Neural cell (in vitro differentiated cells): ENCODE measurements around the gene PPFIBP2. TPM values are rescaled to one million over a fixed set of nuclear protein-coding genes. Genes with fewer than 3 reads are reported as not detected.
A peak's percentile ranks its signal among the peaks of the same experiment; 100 is the strongest.

ENCODE experiments used
- H2AFZ ChIP-seq: fragments of 200-600, 300-800 bp; sonication (generic), shearing (Covaris generic); 2 replicates; pipeline ENCODE4 v1.6.0; 2014; ENCODE audit warnings: low read depth, mild to moderate bottlenecking, antibody characterized with exemption, low read length, moderate library complexity
- H3F3A ChIP-seq: fragments of 200-600 bp; shearing (Covaris generic); 2 replicates; pipeline ENCODE4 v1.6.1; 2016; ENCODE audit warnings: mild to moderate bottlenecking, moderate library complexity, mixed read lengths, antibody characterized with exemption, low read length; ENCODE audit not compliant: insufficient read depth, poor library complexity, severe bottlenecking
- H3K27ac ChIP-seq: fragments of 200-600, 300-800 bp; sonication (generic), shearing (Covaris generic); 2 replicates; pipeline ENCODE4 v1.5.1; 2014; ENCODE audit warnings: mild to moderate bottlenecking, low read length, moderate library complexity
- H3K27me3 ChIP-seq: fragments of 300-800, 200-600 bp; sonication (generic), shearing (Covaris generic); 2 replicates; pipeline ENCODE4 v1.6.0; 2014; ENCODE audit warnings: mild to moderate bottlenecking, low read depth, low read length, moderate library complexity; ENCODE audit not compliant: insufficient read depth
- H3K36me3 ChIP-seq: fragments of 300-800, 200-600 bp; sonication (generic), shearing (Covaris generic); 2 replicates; pipeline ENCODE4 v1.5.1; 2014; ENCODE audit warnings: mild to moderate bottlenecking, antibody characterized with exemption, low read length, moderate library complexity; ENCODE audit not compliant: insufficient read depth
- H3K4me2 ChIP-seq: fragments of 300-800, 200-600 bp; sonication (generic), shearing (Covaris generic); 2 replicates; pipeline ENCODE4 v1.6.0; 2014; ENCODE audit warnings: mild to moderate bottlenecking, low read length
- H3K4me3 ChIP-seq: fragments of 300-800, 200-600 bp; sonication (generic), shearing (Covaris generic); 2 replicates; pipeline ENCODE4 v1.5.1; 2014; ENCODE audit warnings: mild to moderate bottlenecking, low read length, moderate library complexity
- H3K79me2 ChIP-seq: fragments of 200-600 bp; shearing (Covaris generic); replicated peaks from 2 replicates; pipeline ENCODE4 v1.6.0; 2014; ENCODE audit warnings: mild to moderate bottlenecking, low read length, moderate library complexity; ENCODE audit not compliant: insufficient read depth
- H3K9ac ChIP-seq: fragments of 300-800, 200-600 bp; sonication (generic), shearing (Covaris generic); 2 replicates; pipeline ENCODE4 v1.6.1; 2016; ENCODE audit warnings: mild to moderate bottlenecking, low read length, mixed read lengths
- H3K9me2 ChIP-seq: fragments of 200-600 bp; shearing (Covaris generic); 2 replicates; pipeline ENCODE4 v1.6.1; 2016; ENCODE audit warnings: mild to moderate bottlenecking, low read length, mixed read lengths; ENCODE audit not compliant: insufficient read depth
- H3K9me3 ChIP-seq: fragments of 200-600, 300-800 bp; sonication (generic), shearing (Covaris generic); 2 replicates; pipeline ENCODE4 v1.6.1; 2016; ENCODE audit warnings: mild to moderate bottlenecking, mixed run types, low read length, moderate library complexity, mixed read lengths
- H4K20me1 ChIP-seq: fragments of 200-600 bp; shearing (Covaris generic); 2 replicates; pipeline ENCODE4 v1.6.1; 2016; ENCODE audit warnings: mild to moderate bottlenecking, mixed run types; ENCODE audit not compliant: insufficient read depth
- CTCF ChIP-seq: fragments of 450-650 bp; IDR thresholded peaks from 2 replicates; pipeline ENCODE4 v1.5.1; 2014; ENCODE audit warnings: antibody characterized with exemption, mild to moderate bottlenecking, moderate library complexity; ENCODE audit not compliant: poor library complexity, severe bottlenecking
- EP300 ChIP-seq: fragments of 450-650 bp; conservative IDR thresholded peaks from 2 replicates; pipeline ENCODE4 v1.6.1; 2014; ENCODE audit warnings: antibody characterized with exemption, mild to moderate bottlenecking, moderate library complexity; ENCODE audit not compliant: poor library complexity, severe bottlenecking
- EZH2 ChIP-seq: fragments of 200-600, 300-800 bp; shearing (Covaris generic), sonication (generic); IDR thresholded peaks from 2 replicates; pipeline ENCODE4 v1.6.1; 2014; ENCODE audit warnings: antibody characterized with exemption, low read length, borderline replicate concordance, mild to moderate bottlenecking; ENCODE audit not compliant: insufficient read depth, poor library complexity, severe bottlenecking
- MXI1 ChIP-seq: fragments of 450-650 bp; conservative IDR thresholded peaks from 2 replicates; pipeline ENCODE4 v1.6.1; 2014; ENCODE audit warnings: antibody characterized with exemption, mild to moderate bottlenecking; ENCODE audit not compliant: poor library complexity, severe bottlenecking
- POLR2AphosphoS5 ChIP-seq: IDR thresholded peaks from 2 replicates; pipeline ENCODE4 v1.6.1; 2012
- RAD21 ChIP-seq: fragments of 450-650 bp; conservative IDR thresholded peaks from 2 replicates; pipeline ENCODE4 v1.6.1; 2014; ENCODE audit warnings: antibody characterized with exemption, mild to moderate bottlenecking, moderate library complexity
- REST ChIP-seq: IDR thresholded peaks from 2 replicates; pipeline ENCODE4 v1.6.1; 2012; ENCODE audit warnings: borderline replicate concordance
- SMC3 ChIP-seq: fragments of 450-650 bp; conservative IDR thresholded peaks from 2 replicates; pipeline ENCODE4 v1.6.1; 2014; ENCODE audit warnings: antibody characterized with exemption, mild to moderate bottlenecking, moderate library complexity; ENCODE audit not compliant: poor library complexity
- TAF1 ChIP-seq: IDR thresholded peaks from 2 replicates; pipeline ENCODE4 v1.6.1; 2012; ENCODE audit warnings: low read depth
- polyA plus RNA-seq: library from polyadenylated mRNA; depleted of rRNA; stranded (reverse); fragments of >200 nt; gene quantifications from 2 replicates; pipeline ENCODE4 v1.2.3, GENCODE V29; 2014

Gene PPFIBP2
- polyA plus RNA-seq, 1 donor from 2014 or later: not detected

- H3K36me3 ChIP-seq: no peaks in the 10 kb centered on the region
- H3K27me3 ChIP-seq: peaks cover 25% of the 10 kb centered on the region
- TF ChIP-seq REST (no peak), POLR2AphosphoS5 (no peak), EP300 (no peak), RAD21 (no peak), EZH2 (no peak), TAF1 (no peak), CTCF (no peak), SMC3 (no peak), MXI1 (no peak)
- no peaks in the 10 kb centered on the region for H4K20me1 ChIP-seq
- H3K9ac ChIP-seq: no peak overlapping the region
- H3F3A ChIP-seq: no peaks in the 10 kb centered on the region
- H3K4me2 ChIP-seq: peak overlapping the region; percentile 52
- peak overlapping the region; percentile 93 for H3K4me3 ChIP-seq
- no peak overlapping the region for H3K27ac ChIP-seq
- no peaks in the 10 kb centered on the region for H3K79me2 ChIP-seq
- no peak overlapping the region for H2AFZ ChIP-seq
- no peaks in the 10 kb centered on the region for H3K9me2 ChIP-seq
- H3K9me3 ChIP-seq: no peaks in the 10 kb centered on the region
These were observed 1.1 kb upstream of the PPFIBP2 start for GRCh38 chr11:7512525-7513233.

- H3K4me3 ChIP-seq: peak overlapping the region; percentile 93
- no peaks in the 10 kb centered on the region for H4K20me1 ChIP-seq
- no peaks in the 10 kb centered on the region for H3K79me2 ChIP-seq
- H3K27ac ChIP-seq: no peak overlapping the region
- peaks cover 25% of the 10 kb centered on the region for H3K27me3 ChIP-seq
- peak overlapping the region; percentile 65 for H3K4me2 ChIP-seq
- no peaks in the 10 kb centered on the region for H3F3A ChIP-seq
- H2AFZ ChIP-seq: peak overlapping the region; percentile 60
- H3K9me3 ChIP-seq: no peaks in the 10 kb centered on the region
- TF ChIP-seq MXI1 (no peak), SMC3 (no peak), RAD21 (no peak), TAF1 (no peak), EZH2 (no peak), EP300 (no peak), POLR2AphosphoS5 (no peak), REST (no peak), CTCF (no peak)
- peak overlapping the region; percentile 60 for H3K9ac ChIP-seq
- no peaks in the 10 kb centered on the region for H3K36me3 ChIP-seq
- no peaks in the 10 kb centered on the region for H3K9me2 ChIP-seq
These were observed 346 bp downstream of the PPFIBP2 start for GRCh38 chr11:7514099-7514591.
